ENCODE data around the gene PTPRE. TPM values are rescaled to one million over a fixed set of nuclear protein-coding genes. Genes with fewer than 3 reads are reported as not detected.

Gene PTPRE
- total RNA-seq, 1 experiment from 2014 or later = 3.1 TPM

DNA sequence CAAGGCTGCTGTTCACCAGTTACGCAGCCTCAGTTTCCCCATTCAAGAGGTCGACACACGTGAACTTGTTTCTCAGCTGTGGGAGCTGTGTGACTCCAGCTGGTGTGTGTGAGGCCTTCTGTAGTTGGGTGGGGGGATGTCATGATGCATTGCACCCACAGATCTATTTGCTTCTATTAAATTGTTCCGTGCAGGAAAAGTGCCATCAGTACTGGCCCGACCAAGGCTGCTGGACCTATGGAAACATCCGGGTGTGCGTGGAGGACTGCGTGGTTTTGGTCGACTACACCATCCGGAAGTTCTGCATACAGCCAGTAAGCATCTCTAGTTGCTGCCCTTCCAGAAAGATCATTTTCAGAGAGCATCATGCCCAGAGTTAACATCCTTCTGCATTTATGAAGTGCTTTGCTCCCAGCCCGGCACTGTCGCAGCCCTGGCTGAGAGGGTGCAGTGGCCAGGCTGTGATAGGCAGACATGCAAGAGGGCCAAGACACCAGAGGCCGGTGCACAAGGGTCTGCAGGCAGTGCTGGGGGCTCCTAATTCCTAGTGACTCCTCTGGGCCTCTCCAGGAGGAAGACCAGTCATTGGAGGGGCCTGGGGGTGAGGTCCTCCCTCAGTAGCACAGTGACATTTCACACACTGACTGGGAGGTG is 159.1 kb downstream of the PTPRE start:
- POLR2A ChIA-PET = no interaction called here
- no peak overlapping the region for H3K27ac Mint-ChIP-seq
- no peak overlapping the region for H3K4me3 Mint-ChIP-seq
- CTCF ChIA-PET = no interaction called here
- ATAC-seq (no peak), DNase-seq (ENCODE audit: low spot score) (no peak)
- H3K4me1 Mint-ChIP-seq = peaks cover 35% of the 10 kb centered on the region
- H3K9me3 Mint-ChIP-seq = peaks cover 6% of the 10 kb centered on the region
- H3K36me3 Mint-ChIP-seq = no peaks in the 10 kb centered on the region; the same call in 1 of the 2 replicates
- TF ChIP-seq PRDM15 (CRISPR knock-in tag; IDR thresholded peaks at IDR 0.05) (no peak), ATF3 (CRISPR knock-in tag; conservative IDR thresholded peaks at IDR 0.05) (no peak), MAX (CRISPR knock-in tag; IDR thresholded peaks at IDR 0.05) (no peak), ZNF138 (CRISPR knock-in tag; conservative IDR thresholded peaks at IDR 0.05) (no peak)
- TF ChIP-seq, protein P1, sequence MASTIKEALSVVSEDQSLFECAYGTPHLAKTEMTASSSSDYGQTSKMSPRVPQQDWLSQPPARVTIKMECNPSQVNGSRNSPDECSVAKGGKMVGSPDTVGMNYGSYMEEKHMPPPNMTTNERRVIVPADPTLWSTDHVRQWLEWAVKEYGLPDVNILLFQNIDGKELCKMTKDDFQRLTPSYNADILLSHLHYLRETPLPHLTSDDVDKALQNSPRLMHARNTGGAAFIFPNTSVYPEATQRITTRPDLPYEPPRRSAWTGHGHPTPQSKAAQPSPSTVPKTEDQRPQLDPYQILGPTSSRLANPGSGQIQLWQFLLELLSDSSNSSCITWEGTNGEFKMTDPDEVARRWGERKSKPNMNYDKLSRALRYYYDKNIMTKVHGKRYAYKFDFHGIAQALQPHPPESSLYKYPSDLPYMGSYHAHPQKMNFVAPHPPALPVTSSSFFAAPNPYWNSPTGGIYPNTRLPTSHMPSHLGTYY (CRISPR knock-in tag; IDR thresholded peaks at IDR 0.05) = no peak
- H3K27me3 Mint-ChIP-seq (ENCODE audit: low read depth) = no peaks in the 10 kb centered on the region

GRCh38 chr10:128066870-128067382 is 160.0 kb downstream of the PTPRE start:
- peaks cover 32% of the 10 kb centered on the region for H3K4me1 Mint-ChIP-seq
- no peaks in the 10 kb centered on the region for H3K27me3 Mint-ChIP-seq (ENCODE audit: low read depth)
- ATAC-seq = no peak
- POLR2A ChIA-PET = no interaction called here
- no peak for TF ChIP-seq ELF4 (CRISPR knock-in tag; IDR thresholded peaks at IDR 0.05; ENCODE audit: low read depth)
- no peak for TF ChIP-seq GTF2I (CRISPR knock-in tag; conservative IDR thresholded peaks at IDR 0.05)
- no peak for TF ChIP-seq FOXJ3 (CRISPR knock-in tag; IDR thresholded peaks at IDR 0.05; ENCODE audit: borderline replicate concordance)
- TF ChIP-seq ZNF121 (CRISPR knock-in tag; IDR thresholded peaks at IDR 0.05) = no peak
- no peak for TF ChIP-seq NR1H2 (CRISPR knock-in tag; IDR thresholded peaks at IDR 0.05)
- no peak for TF ChIP-seq MAX (CRISPR knock-in tag; IDR thresholded peaks at IDR 0.05)
- TF ChIP-seq, protein P2, sequence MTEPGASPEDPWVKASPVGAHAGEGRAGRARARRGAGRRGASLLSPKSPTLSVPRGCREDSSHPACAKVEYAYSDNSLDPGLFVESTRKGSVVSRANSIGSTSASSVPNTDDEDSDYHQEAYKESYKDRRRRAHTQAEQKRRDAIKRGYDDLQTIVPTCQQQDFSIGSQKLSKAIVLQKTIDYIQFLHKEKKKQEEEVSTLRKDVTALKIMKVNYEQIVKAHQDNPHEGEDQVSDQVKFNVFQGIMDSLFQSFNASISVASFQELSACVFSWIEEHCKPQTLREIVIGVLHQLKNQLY (CRISPR knock-in tag; IDR thresholded peaks at IDR 0.05) = no peak
- DNase-seq (ENCODE audit: low spot score) = no peak
- no peaks in the 10 kb centered on the region; the same call in 1 of the 2 replicates for H3K36me3 Mint-ChIP-seq
- H3K27ac Mint-ChIP-seq = peak overlapping the region; percentile 29; the same call in 1 of the 2 replicates
- H3K9me3 Mint-ChIP-seq = peaks cover 6% of the 10 kb centered on the region
- CTCF ChIA-PET = no interaction called here
- H3K4me3 Mint-ChIP-seq = no peak overlapping the region

DNA sequence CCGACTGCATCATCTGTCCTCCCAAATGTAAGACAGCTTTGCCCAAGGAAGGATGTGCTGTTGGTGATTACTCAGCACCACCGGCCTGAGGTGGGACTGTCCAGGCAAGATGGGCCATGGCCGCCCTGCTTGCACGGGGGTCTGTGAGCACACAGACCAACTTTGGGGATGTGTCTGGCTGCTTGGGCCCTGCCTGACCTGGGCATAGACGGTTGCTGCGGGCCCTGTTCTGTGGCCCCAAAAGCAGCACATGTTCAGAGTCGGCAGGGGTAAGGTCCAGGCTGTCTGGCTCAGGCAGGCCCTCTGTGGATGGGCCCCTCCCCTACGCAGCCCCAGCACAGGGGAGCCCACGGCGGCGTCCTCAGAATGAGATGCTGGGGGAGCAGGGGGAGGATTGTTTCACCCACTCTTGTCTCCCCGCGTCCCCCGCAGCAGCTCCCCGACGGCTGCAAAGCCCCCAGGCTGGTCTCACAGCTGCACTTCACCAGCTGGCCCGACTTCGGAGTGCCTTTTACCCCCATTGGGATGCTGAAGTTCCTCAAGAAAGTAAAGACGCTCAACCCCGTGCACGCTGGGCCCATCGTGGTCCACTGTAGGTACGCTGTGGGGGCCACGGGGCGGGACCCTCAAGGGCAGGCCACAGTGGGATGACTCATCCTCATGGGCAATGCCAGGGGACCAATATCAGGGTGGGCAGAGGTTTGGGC is 160.9 kb downstream of the PTPRE start:
- no peak overlapping the region for H3K27ac Mint-ChIP-seq
- ATAC-seq (no peak), DNase-seq (ENCODE audit: low spot score) (no peak)
- H3K4me3 Mint-ChIP-seq = no peak overlapping the region
- peaks cover 6% of the 10 kb centered on the region for H3K9me3 Mint-ChIP-seq
- POLR2A ChIA-PET = no interaction called here
- H3K27me3 Mint-ChIP-seq (ENCODE audit: low read depth) = no peaks in the 10 kb centered on the region
- TF ChIP-seq ZNF232 (CRISPR knock-in tag; IDR thresholded peaks at IDR 0.05) (no peak), ZNF219 (CRISPR knock-in tag; IDR thresholded peaks at IDR 0.05; ENCODE audit: borderline replicate concordance) (no peak), JUN (CRISPR knock-in tag; IDR thresholded peaks at IDR 0.05) (no peak), FOXK1 (CRISPR knock-in tag; IDR thresholded peaks at IDR 0.05) (no peak)
- H3K4me1 Mint-ChIP-seq = peaks cover 23% of the 10 kb centered on the region
- CTCF ChIA-PET = interaction anchor here (1.8 kb wide), 1 partner anchor 45 kb away, joined by 7 read pairs; no protein-coding TSS in a partner anchor
- no peaks in the 10 kb centered on the region; the same call in 1 of the 2 replicates for H3K36me3 Mint-ChIP-seq
